ENCODE results near the gene SORCS2. TPM values are rescaled to one million over a fixed set of nuclear protein-coding genes. Genes with fewer than 3 reads are reported as not detected.

The SORCS2 gene
- polyA plus RNA-seq, 3 donors = 0.46 to 0.55 TPM; not detected in 1

GRCh38 chr4:7519638-7520376 lies 327.5 kb downstream of the SORCS2 start:
- peak overlapping the region in 3 of 7 donors; percentile 2 to 28 (median 5) for H3K27ac Mint-ChIP-seq

DNA sequence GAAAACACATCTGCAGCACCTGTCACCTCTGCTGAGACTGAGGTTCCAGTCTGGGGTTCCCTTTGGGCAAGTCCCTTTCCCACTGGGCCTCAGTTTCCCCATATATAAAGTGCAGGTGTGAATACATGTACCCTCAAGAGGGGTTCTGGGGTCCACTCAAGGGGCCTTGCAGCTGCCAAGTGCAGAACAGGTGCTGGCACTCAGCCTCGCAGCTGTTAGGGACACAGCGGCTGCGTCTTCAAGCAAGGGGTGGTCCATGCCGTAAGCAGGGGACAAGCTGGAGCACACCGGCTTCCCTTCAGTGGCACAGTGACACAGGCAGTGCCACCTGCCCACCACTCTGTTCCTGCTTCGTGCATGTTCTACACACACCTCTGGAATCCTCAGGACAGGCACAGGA lies 329.3 kb downstream of the SORCS2 start:
- H2AFZ ChIP-seq (ENCODE audit: insufficient read depth, low read depth, low read length, poor library complexity, severe bottlenecking) = no peak overlapping the region
- H3K9ac ChIP-seq (ENCODE audit: insufficient read depth, low read length, poor library complexity, severe bottlenecking) = no peak overlapping the region
- H3K79me2 ChIP-seq (ENCODE audit: insufficient read depth, low read length) = no peaks in the 10 kb centered on the region
- intact Hi-C loops (cut with micrococcal nuclease) = no loop called here
- H3K4me1 ChIP-seq (ENCODE audit: control insufficient read depth in 1 of 2, insufficient read depth in 2 of 2, low read length in 2 of 2) = peaks cover 7 to 10% of the 10 kb centered on the region in 2 donors
- no peak overlapping the region for H3K27ac ChIP-seq (ENCODE audit: low read depth in 1 of 2, low read length in 2 of 2)
- TF ChIP-seq, protein P1, sequence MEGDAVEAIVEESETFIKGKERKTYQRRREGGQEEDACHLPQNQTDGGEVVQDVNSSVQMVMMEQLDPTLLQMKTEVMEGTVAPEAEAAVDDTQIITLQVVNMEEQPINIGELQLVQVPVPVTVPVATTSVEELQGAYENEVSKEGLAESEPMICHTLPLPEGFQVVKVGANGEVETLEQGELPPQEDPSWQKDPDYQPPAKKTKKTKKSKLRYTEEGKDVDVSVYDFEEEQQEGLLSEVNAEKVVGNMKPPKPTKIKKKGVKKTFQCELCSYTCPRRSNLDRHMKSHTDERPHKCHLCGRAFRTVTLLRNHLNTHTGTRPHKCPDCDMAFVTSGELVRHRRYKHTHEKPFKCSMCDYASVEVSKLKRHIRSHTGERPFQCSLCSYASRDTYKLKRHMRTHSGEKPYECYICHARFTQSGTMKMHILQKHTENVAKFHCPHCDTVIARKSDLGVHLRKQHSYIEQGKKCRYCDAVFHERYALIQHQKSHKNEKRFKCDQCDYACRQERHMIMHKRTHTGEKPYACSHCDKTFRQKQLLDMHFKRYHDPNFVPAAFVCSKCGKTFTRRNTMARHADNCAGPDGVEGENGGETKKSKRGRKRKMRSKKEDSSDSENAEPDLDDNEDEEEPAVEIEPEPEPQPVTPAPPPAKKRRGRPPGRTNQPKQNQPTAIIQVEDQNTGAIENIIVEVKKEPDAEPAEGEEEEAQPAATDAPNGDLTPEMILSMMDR (IDR thresholded peaks at IDR 0.05) = no peak
- peaks cover 0 to 41% of the 10 kb centered on the region in 2 donors for H3K27me3 ChIP-seq (ENCODE audit: control insufficient read depth in 2 of 2, insufficient read depth in 2 of 2, low read length in 2 of 2)
- peak overlapping the region in 1 of 2 donors; percentile 28 for H3K4me3 Mint-ChIP-seq
- no peaks in the 10 kb centered on the region for H3K36me3 ChIP-seq (replicated peaks in 1 of 2; ENCODE audit: control insufficient read depth in 1 of 2, insufficient read depth in 2 of 2, low read length in 2 of 2)
- H3K27ac Mint-ChIP-seq = no peak overlapping the region
- DNase-seq = no peak
- no peak overlapping the region for H3K4me3 ChIP-seq (replicated peaks in 1 of 3; ENCODE audit: low read depth in 2 of 3, low read length in 3 of 3)
- peaks cover 0 to 2% (median 0%) of the 10 kb centered on the region in 7 donors for H3K9me3 Mint-ChIP-seq
- no peaks in the 10 kb centered on the region for H3K9me3 ChIP-seq (replicated peaks in 1 of 2; ENCODE audit: control insufficient read depth in 1 of 2, insufficient read depth in 1 of 2, low read length in 2 of 2)
- H3K36me3 Mint-ChIP-seq = no peaks in the 10 kb centered on the region
- WGBS (ENCODE audit: insufficient coverage) = 75% methylated on average over 5 of the region's 6 CpGs
- no peak overlapping the region for H3K4me2 ChIP-seq (replicated peaks; ENCODE audit: extremely low read depth, low read length, poor library complexity, severe bottlenecking)
- H4K20me1 ChIP-seq (ENCODE audit: insufficient read depth, low read length) = no peaks in the 10 kb centered on the region
- peaks cover 27 to 67% (median 60%) of the 10 kb centered on the region in 3 donors for H3K27me3 Mint-ChIP-seq (ENCODE audit: low read depth in 3 of 3)
- H3K4me1 Mint-ChIP-seq = peaks cover 10% of the 10 kb centered on the region

More at GRCh38 chr4:7519638-7520376, 327.5 kb downstream of the SORCS2 start:
- Mint-ChIP-seq H3K4me1 (peaks cover 9% of the 10 kb centered on the region), H3K9me3 (peaks cover 0 to 2% (median 0%) of the 10 kb centered on the region in 7 donors), H3K27me3 (ENCODE audit: low read depth in 3 of 3) (peaks cover 34 to 69% (median 66%) of the 10 kb centered on the region in 3 donors), H3K36me3 (no peaks in the 10 kb centered on the region), H3K4me3 (no peak overlapping the region)
- no peak overlapping the region for H3K4me3 ChIP-seq (replicated peaks in 1 of 3; ENCODE audit: low read depth in 2 of 3, low read length in 3 of 3)
- intact Hi-C loops (cut with micrococcal nuclease) = no loop called here
- H3K27me3 ChIP-seq (ENCODE audit: control insufficient read depth in 2 of 2, insufficient read depth in 2 of 2, low read length in 2 of 2) = peaks cover 0 to 49% of the 10 kb centered on the region in 2 donors
- H3K4me2 ChIP-seq (replicated peaks; ENCODE audit: extremely low read depth, low read length, poor library complexity, severe bottlenecking) = no peak overlapping the region
- no peak overlapping the region for H3K9ac ChIP-seq (ENCODE audit: insufficient read depth, low read length, poor library complexity, severe bottlenecking)
- no peak for DNase-seq
- no peaks in the 10 kb centered on the region for H3K79me2 ChIP-seq (ENCODE audit: insufficient read depth, low read length)
- TF ChIP-seq, protein P1 (IDR thresholded peaks at IDR 0.05) = no peak
- H3K9me3 ChIP-seq (replicated peaks in 1 of 2; ENCODE audit: control insufficient read depth in 1 of 2, insufficient read depth in 1 of 2, low read length in 2 of 2) = no peaks in the 10 kb centered on the region
- no peaks in the 10 kb centered on the region for H3K36me3 ChIP-seq (replicated peaks in 1 of 2; ENCODE audit: control insufficient read depth in 1 of 2, insufficient read depth in 2 of 2, low read length in 2 of 2)
- no peak overlapping the region for H2AFZ ChIP-seq (ENCODE audit: insufficient read depth, low read depth, low read length, poor library complexity, severe bottlenecking)
- peaks cover 7 to 10% of the 10 kb centered on the region in 2 donors for H3K4me1 ChIP-seq (ENCODE audit: control insufficient read depth in 1 of 2, insufficient read depth in 2 of 2, low read length in 2 of 2)
- H3K27ac ChIP-seq (ENCODE audit: low read depth in 1 of 2, low read length in 2 of 2) = no peak overlapping the region
- H4K20me1 ChIP-seq (ENCODE audit: insufficient read depth, low read length) = no peaks in the 10 kb centered on the region
- WGBS (ENCODE audit: insufficient coverage) = 71% methylated on average over 18 of the region's 19 CpGs

Data from CD14-positive monocyte (primary cell).